ENCODE measurements around the gene LDHAL6B.

LDHAL6B gene

GRCh38 chr15:59216911-59217310, 10.3 kb downstream of the LDHAL6B start:
- in situ Hi-C loops (cut with HindIII; ENCODE audit: low sequenced_read_pairs): no loop called here

- in situ Hi-C loops (cut with HindIII; ENCODE audit: low sequenced_read_pairs): no loop called here
These were observed 11.3 kb downstream of the LDHAL6B start for GRCh38 chr15:59217876-59218498.

GRCh38 chr15:59218710-59219109, 12.1 kb downstream of the LDHAL6B start:
- in situ Hi-C loops (cut with HindIII; ENCODE audit: low sequenced_read_pairs): no loop called here

- in situ Hi-C loops (cut with HindIII; ENCODE audit: low sequenced_read_pairs): no loop called here
These were observed 15.2 kb downstream of the LDHAL6B start for GRCh38 chr15:59221511-59222505.

- in situ Hi-C loops (cut with HindIII; ENCODE audit: low sequenced_read_pairs): no loop called here
These were observed 16.4 kb downstream of the LDHAL6B start for GRCh38 chr15:59222906-59223550.

GRCh38 chr15:59223736-59224135, 17.1 kb downstream of the LDHAL6B start:
- in situ Hi-C loops (cut with HindIII; ENCODE audit: low sequenced_read_pairs): no loop called here

- in situ Hi-C loops (cut with HindIII; ENCODE audit: low sequenced_read_pairs): no loop called here
These were observed 17.8 kb downstream of the LDHAL6B start for GRCh38 chr15:59224474-59224873.

- in situ Hi-C loops (cut with HindIII; ENCODE audit: low sequenced_read_pairs): no loop called here
These were observed 20.4 kb downstream of the LDHAL6B start for GRCh38 chr15:59227021-59227420.

GRCh38 chr15:59229015-59229414, 22.4 kb downstream of the LDHAL6B start:
- in situ Hi-C loops (cut with HindIII; ENCODE audit: low sequenced_read_pairs): no loop called here

- in situ Hi-C loops (cut with HindIII; ENCODE audit: low sequenced_read_pairs): no loop called here
These were observed 22.8 kb downstream of the LDHAL6B start for GRCh38 chr15:59229453-59229852.

- in situ Hi-C loops (cut with HindIII; ENCODE audit: low sequenced_read_pairs): no loop called here
These were observed 23.9 kb downstream of the LDHAL6B start for GRCh38 chr15:59230531-59231055.

GRCh38 chr15:59232476-59232875, 25.8 kb downstream of the LDHAL6B start:
- in situ Hi-C loops (cut with HindIII; ENCODE audit: low sequenced_read_pairs): no loop called here

GRCh38 chr15:59236394-59236793, 29.8 kb downstream of the LDHAL6B start:
- in situ Hi-C loops (cut with HindIII; ENCODE audit: low sequenced_read_pairs): no loop called here

GRCh38 chr15:59237119-59237855, 30.6 kb downstream of the LDHAL6B start:
- in situ Hi-C loops (cut with HindIII; ENCODE audit: low sequenced_read_pairs): no loop called here

- in situ Hi-C loops (cut with HindIII; ENCODE audit: low sequenced_read_pairs): no loop called here
These were observed 31.3 kb downstream of the LDHAL6B start for GRCh38 chr15:59237924-59238331.

- in situ Hi-C loops (cut with HindIII; ENCODE audit: low sequenced_read_pairs): no loop called here
These were observed 33.4 kb downstream of the LDHAL6B start for GRCh38 chr15:59240036-59240435.

- in situ Hi-C loops (cut with HindIII; ENCODE audit: low sequenced_read_pairs): no loop called here
These were observed 36.0 kb downstream of the LDHAL6B start for GRCh38 chr15:59242649-59243048.

- in situ Hi-C loops (cut with HindIII; ENCODE audit: low sequenced_read_pairs): no loop called here
These were observed 37.0 kb downstream of the LDHAL6B start for GRCh38 chr15:59243622-59244021.

- in situ Hi-C loops (cut with HindIII; ENCODE audit: low sequenced_read_pairs): no loop called here
These were observed 37.7 kb downstream of the LDHAL6B start for GRCh38 chr15:59244337-59244736.

- in situ Hi-C loops (cut with HindIII; ENCODE audit: low sequenced_read_pairs): no loop called here
These were observed 38.9 kb downstream of the LDHAL6B start for GRCh38 chr15:59245559-59245958.

- in situ Hi-C loops (cut with HindIII; ENCODE audit: low sequenced_read_pairs): no loop called here
These were observed 40.7 kb downstream of the LDHAL6B start for GRCh38 chr15:59247364-59247763.
